Nephron progenitor cell (in vitro differentiated cells): ENCODE measurements around the gene RP2.

Experiments
- DNase-seq: peaks from one replicate; pipeline ENCODE4 v3.0.0; 2021
- H3K27ac Mint-ChIP-seq: 2 replicates; pipeline ENCODE4 v1.8.0; 2021; ENCODE audit warnings: mild to moderate bottlenecking, moderate library complexity, mixed read lengths
- H3K27me3 Mint-ChIP-seq: 2 replicates; pipeline ENCODE4 v1.8.0; 2021; ENCODE audit warnings: mild to moderate bottlenecking, low read depth, mixed read lengths; ENCODE audit not compliant: poor library complexity
- H3K36me3 Mint-ChIP-seq: 2 replicates; pipeline ENCODE4 v1.8.0; 2021; ENCODE audit warnings: low read depth, mixed read lengths
- H3K4me1 Mint-ChIP-seq: 2 replicates; pipeline ENCODE4 v1.8.0; 2021; ENCODE audit warnings: mixed read lengths
- H3K4me3 Mint-ChIP-seq: 2 replicates; pipeline ENCODE4 v1.8.0; 2021; ENCODE audit warnings: mild to moderate bottlenecking, moderate library complexity, mixed read lengths
- H3K9me3 Mint-ChIP-seq: 2 replicates; pipeline ENCODE4 v1.8.0; 2021; ENCODE audit warnings: mild to moderate bottlenecking, moderate library complexity, mixed read lengths
- CTCF ChIP-seq: fragments of 200-600 bp; sonication (generic); IDR thresholded peaks from 2 replicates; pipeline ENCODE4 v1.5.0; 2021; ENCODE audit warnings: antibody characterized with exemption

Gene RP2

GRCh38 chrX:46927718-46928117 lies 90.9 kb downstream of the RP2 start:
- no peaks in the 10 kb centered on the region for H3K4me1 Mint-ChIP-seq
- no peaks in the 10 kb centered on the region for H3K27me3 Mint-ChIP-seq
- no peak overlapping the region for H3K27ac Mint-ChIP-seq
- DNase-seq = no peak
- H3K9me3 Mint-ChIP-seq = peaks cover 44% of the 10 kb centered on the region
- H3K36me3 Mint-ChIP-seq = peaks cover 12% of the 10 kb centered on the region
- no peak for TF ChIP-seq CTCF
- no peak overlapping the region for H3K4me3 Mint-ChIP-seq

GRCh38 chrX:46929439-46930261 lies 92.8 kb downstream of the RP2 start:
- peaks cover 19% of the 10 kb centered on the region for H3K36me3 Mint-ChIP-seq
- H3K4me3 Mint-ChIP-seq = no peak overlapping the region
- no peak for TF ChIP-seq CTCF
- peaks cover 39% of the 10 kb centered on the region for H3K9me3 Mint-ChIP-seq
- no peak for DNase-seq
- no peaks in the 10 kb centered on the region for H3K4me1 Mint-ChIP-seq
- H3K27ac Mint-ChIP-seq = no peak overlapping the region
- no peaks in the 10 kb centered on the region for H3K27me3 Mint-ChIP-seq
